DMS 273 (cell line): ENCODE data around the gene CRYGS.
A peak's percentile ranks its signal among the peaks of the same experiment; 100 is the strongest.

Experiments used
- DNase-seq: peaks from one replicate; lab custom pipeline; 2025; ENCODE audit not compliant: unreplicated experiment; lab: John Stamatoyannopoulos, UW

CRYGS gene

DNA sequence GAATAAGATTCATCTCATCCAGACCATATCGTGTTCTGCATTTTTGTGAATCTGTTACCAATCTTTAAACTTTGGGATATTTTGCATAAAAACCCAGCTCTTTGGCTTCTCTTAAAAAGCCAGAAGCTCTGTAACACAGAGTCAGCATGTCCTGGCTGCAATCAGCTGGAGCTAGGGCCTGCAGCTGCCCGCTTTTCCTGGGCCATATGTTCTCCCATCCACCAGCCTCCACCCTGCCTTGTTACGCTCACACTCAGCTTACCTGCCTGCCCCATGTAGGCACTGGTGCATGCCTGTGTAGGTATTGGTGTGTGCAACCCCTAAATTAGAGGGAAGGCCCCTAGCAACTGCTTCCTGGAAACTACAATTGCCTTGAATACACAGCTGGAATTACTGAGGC lies 48.2 kb downstream of the CRYGS start:
- DNase-seq = peak; percentile 82

DNA sequence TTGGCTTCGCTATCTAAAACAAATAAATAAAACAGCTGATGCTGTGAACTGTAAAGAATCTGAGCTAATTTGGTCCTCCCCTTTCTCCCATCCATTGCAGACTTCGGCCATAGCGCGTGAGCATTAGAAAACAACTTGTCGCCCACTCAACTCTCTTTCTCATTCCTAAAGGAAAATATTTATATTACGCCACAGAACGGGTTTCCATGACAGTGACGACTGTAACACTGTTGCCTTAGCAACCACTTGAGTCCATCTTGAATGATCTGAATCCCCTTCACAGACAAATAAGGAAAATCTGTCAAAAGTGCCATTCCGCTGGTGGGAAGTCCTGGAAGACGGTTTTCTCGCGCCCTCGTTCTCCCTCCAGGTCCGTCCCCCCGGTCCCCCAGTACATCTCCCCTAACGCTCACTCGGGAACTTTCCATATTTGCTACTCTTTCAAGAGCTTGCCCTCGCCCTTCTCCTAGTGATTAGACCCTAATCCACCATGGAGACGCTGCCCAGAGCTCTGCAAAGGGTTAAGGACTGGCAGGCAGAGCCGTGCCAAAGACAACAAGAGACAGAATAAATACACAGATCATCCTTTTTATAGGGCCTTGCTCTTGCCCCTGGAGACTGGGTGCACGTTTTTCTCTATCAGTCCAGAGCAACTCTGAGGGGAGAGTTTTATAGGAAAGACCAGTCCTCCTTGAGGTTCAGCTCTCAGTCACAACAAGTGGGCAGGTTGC lies 50.5 kb downstream of the CRYGS start:
- DNase-seq = no peak

DNA sequence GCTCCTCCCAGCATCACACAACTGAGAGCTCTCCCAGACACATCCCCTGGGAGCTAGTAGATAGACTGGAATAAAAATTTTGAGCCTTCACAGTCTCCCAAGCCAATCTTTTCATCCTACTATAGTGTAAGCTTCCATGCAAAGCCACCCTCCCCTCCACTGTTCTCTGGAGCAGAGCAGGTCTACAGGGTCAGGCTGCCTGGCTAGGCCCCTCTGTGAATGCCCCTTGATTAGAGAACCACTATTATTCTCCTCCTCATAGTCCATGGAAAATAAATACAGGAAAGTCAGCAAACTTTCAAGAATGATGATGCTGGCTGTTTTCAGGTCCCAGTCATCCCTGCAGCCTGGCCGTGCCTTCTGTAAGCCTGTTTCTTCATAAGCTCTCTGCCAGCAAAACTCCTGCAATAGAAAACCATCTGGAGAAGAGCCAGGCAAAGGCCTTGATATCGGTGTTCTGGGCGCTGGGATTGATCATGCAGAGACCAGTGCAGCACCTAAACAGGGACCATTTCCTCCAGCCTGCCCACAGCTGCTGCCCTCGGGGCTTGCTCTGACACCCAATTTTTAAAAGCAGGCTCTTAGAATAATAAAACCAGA lies 51.7 kb downstream of the CRYGS start:
- peak; percentile 74 for DNase-seq

DNA sequence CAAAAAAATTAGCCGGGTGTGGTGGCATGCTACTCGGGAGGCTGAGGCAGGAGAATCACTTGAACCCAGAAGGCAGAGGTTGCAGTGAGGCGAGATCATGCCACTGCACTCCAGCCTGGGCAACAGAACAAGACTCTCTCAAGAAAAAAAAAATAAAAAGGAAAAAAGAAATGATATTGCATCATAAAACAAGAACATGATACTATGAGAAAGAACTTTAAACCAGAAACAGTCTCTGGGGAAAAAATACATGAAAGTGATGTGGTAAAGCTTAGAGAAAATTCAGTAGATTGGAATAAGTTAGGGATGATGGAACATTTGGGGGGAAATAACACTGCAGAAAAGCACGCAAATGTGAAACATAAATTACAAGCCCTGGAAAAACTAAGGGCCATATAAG lies 54.7 kb downstream of the CRYGS start:
- no peak for DNase-seq
